HG03066 (cell line): Measurements from ENCODE around the gene CT47B1.
"Not testable (repeated sequence)": the region's sequence is repeated elsewhere in the genome, so short reads cannot be mapped to it uniquely, and the experiment has no call there.

ENCODE experiments used
- ATAC-seq: cut with Tn5 transposase; IDR thresholded peaks from one replicate; pipeline ENCODE4 v1.9.1; 2021; ENCODE audit warnings: low read depth; ENCODE audit not compliant: unreplicated experiment

CT47B1 gene

DNA sequence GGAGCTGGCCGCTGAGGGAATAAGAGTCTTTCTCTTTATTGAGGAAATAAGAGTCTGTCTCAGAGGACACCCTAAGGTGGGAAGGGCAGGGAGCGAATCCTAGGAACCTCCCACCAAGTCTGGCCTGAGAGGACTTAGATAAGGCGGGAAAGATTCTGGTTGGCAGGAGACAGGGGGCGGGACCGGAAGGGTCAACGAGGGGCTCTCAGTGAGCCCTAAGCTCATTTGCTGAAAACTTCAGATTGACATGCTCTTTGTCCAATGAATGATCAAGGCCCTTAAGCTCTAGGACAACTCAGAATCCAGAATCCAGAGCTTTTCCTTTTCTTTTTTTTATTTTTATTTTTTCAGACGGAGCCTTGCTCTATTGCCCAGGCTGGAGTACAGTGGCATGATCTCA is at the start of gene CT47B1:
TSS of gene CT47B1 (minus strand) at position 101 of the 400 bp plus-strand sequence. CDS start 196 bp downstream, outside the sequence.
- ATAC-seq, result not testable (repeated sequence)

DNA sequence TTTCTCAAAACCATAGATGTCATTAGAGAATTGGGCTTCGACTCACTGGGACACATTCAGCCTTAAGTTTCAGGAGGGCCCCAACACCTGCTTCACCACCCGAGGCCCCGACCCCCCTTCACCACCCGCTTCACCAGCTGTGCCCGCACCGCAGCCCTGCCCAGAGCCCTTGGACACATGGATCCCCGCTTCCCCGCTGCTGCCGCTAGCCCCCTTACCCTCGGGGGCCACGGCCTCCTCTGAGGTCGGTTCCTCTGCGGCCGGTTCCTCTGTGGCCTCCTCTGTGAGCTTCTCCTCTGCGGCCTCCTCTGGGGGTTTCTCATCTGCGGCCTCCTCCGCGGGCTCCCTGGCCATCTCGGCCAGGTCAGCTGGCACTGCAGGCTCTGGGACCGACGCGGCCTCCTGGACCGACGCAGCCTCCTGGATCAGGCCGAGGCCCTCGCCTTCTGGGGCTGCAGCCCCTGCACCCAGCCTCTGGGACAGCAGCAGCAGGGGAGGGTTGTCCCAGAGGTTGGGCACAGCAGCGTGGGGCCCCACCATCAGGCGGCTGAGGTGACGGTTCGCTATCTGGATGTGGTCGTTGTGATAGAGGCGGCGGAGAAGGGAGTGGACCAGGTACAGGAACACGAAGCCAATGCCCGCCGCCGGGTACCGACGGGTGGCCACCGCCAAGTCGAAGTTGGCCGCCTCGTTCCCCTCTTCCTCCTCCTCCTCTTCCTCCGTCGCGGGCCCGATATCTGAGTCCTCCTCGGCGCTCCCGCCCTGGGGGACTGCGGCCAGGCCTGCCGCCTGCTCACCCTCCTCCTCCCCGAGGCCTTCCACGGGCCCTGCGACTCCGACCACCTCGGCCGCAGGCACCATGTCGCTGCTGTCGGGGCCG is 748 bp downstream of the CT47B1 start:
- no peak for ATAC-seq

DNA sequence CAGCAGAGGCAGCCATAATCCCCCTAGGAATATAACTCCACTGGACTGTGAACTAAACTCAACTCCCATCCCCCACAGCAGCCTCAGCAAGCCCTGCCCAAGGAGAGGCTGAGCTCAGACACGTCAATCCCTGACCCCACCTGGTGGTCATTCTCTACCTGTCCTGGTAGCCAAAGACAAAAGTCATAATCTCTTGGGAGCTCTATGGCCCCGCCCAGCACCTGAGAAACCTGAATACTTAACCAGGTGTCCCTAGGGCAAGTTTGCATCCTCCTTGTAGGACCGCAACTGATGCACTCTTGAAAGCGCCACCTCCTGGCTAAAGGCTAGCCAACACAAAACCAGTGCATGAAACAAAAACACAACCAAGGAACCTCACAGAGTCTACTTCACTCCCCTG is 18.4 kb downstream of the CT47B1 start:
- ATAC-seq, result no peak

DNA sequence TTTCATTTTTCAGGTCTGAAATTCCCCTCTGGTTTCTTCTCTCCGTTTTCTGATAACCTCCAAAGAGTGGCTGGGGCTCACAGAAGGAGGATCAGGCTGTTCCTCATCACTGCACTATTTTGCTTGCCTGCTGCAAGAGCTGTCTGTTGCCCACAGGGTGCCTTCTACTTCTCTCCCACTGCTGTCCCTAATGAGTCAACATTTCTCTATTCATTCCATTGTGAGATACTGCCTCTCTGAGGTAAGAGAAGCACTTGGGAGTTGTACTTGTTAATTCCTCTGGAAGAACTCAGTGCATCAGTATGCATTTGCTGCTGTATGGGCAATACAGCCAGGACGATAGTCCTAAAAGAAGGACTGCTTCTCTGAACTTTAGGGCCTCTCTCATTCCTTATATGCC is 34.8 kb downstream of the CT47B1 start:
- no peak for ATAC-seq

DNA sequence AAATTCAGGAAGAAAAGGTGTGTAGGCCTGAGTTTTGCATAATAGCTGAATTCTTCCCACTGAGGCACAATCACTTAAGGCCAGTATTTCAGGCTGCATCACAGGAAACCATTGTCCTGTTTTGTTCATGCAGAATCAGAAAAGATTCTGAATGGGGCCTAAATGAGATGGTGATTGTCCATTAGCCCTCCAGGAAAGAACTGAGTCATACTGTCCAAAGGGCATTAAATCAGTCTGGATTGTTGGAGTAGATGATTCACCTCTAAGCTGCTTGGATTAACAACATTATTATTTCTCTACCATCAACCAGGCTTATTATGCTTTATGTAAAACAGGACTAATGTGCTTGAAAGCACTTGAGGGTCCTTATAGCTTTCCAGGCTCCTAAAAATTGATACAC is 36.2 kb downstream of the CT47B1 start:
- ATAC-seq, result no peak

DNA sequence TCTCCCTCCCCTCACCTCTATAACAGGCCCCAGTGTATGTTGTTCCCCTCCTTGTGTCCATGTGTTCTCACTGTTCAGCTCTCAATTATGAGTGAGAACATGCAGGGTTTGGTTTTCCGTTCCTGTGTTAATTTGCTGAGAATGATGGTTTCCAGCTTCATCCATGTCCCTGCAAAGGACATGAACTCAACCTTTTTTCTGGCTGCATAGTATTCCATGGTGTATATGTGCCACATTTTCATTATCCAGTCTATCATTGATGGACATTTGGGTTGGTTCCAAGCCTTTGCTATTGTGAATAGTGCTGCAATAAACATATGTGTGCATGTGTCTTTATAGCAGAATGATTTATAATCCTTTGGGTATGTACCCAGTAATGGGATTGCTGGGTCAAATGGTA is 48.5 kb downstream of the CT47B1 start:
- ATAC-seq, result not testable (repeated sequence)

DNA sequence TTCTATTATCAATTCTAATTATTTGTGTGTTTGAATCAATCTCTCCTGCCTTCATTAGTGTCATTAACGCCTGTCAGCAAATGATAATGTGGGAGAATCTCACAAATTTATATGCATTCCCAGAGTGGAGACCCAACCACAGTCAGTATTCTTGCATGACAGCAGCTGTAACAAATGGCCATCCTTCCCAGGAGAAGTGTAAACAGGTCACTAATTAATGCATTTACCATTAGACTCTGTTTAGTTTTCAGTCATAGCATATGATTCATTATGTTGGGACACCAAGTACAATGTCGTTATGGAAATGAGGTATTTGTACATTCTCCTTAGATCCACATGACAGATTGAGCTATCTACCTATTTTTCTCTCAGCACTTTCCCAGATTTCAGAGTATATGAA is 50.5 kb downstream of the CT47B1 start:
- ATAC-seq, result no peak

DNA sequence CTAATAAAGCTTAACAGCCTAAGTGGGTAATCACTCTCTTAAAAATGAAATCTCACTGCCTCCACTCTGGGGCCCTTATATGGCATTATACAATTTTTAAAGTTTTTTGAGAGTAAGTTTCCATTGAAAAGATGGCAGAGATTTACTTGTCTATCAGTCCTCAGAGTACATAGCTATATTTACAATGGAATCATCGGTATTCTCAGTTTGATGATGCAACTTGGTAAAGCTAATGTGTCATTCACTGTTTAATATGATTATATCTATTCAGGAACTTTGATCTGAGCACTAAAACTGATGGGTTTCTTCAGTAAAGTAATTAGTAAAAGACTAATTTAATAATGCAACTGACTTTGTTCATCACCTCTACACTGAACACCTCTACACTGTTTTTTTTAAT is 51.6 kb downstream of the CT47B1 start:
- no peak for ATAC-seq

DNA sequence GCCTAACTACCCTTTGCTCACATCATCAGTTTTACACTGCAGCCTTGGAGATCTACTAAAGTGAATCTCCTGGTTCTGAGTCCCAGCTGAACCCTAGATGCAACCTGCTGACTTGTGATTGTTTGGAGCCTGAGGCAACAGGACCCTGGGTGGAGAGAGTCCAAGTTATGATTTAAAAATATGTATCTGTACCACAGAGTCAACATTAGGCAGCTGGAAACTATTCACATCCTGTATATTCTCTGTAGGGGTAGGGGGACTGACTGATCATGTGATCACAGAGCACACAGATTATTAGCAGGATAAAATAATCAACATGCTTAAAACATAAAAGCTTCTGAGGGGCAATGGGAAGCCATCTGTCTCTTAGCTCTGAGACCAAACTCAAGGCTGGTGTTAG is 52.1 kb downstream of the CT47B1 start:
- ATAC-seq, result no peak
